ENCODE results near the gene STUM.

The STUM gene

GRCh38 chr1:226643177-226643576 lies 94.6 kb downstream of the STUM start:
- no peak for FAIRE-seq

GRCh38 chr1:226643611-226644540 lies 95.3 kb downstream of the STUM start:
- no peak for FAIRE-seq

- FAIRE-seq: no peak
Observed at GRCh38 chr1:226644541-226645176, 96.1 kb downstream of the STUM start.

GRCh38 chr1:226645279-226645976 lies 96.9 kb downstream of the STUM start:
- FAIRE-seq: no peak

GRCh38 chr1:226646026-226646869 lies 97.7 kb downstream of the STUM start:
- no peak for FAIRE-seq

- no peak for FAIRE-seq
Observed at GRCh38 chr1:226646870-226647449, 98.4 kb downstream of the STUM start.

- FAIRE-seq: no peak
Observed at GRCh38 chr1:226647719-226648118, 99.2 kb downstream of the STUM start.

- FAIRE-seq: no peak
Observed at GRCh38 chr1:226648421-226648820, 99.9 kb downstream of the STUM start.

- no peak for FAIRE-seq
Observed at GRCh38 chr1:226649244-226649643, 100.7 kb downstream of the STUM start.

- peak; percentile 44 for FAIRE-seq
Observed at GRCh38 chr1:226649780-226650179, 101.2 kb downstream of the STUM start.

GRCh38 chr1:226650236-226650841 lies 101.8 kb downstream of the STUM start:
- no peak for FAIRE-seq

- no peak for FAIRE-seq
Observed at GRCh38 chr1:226651041-226651731, 102.6 kb downstream of the STUM start.

- FAIRE-seq: no peak
Observed at GRCh38 chr1:226651732-226652105, 103.2 kb downstream of the STUM start.

GRCh38 chr1:226652613-226653012 lies 104.0 kb downstream of the STUM start:
- no peak for FAIRE-seq

- no peak for FAIRE-seq
Observed at GRCh38 chr1:226653311-226653921, 104.9 kb downstream of the STUM start.

GRCh38 chr1:226654046-226654667 lies 105.6 kb downstream of the STUM start:
- no peak for FAIRE-seq

GRCh38 chr1:226654668-226655055 lies 106.1 kb downstream of the STUM start:
- no peak for FAIRE-seq

GRCh38 chr1:226655251-226656163 lies 106.9 kb downstream of the STUM start:
- no peak for FAIRE-seq

GRCh38 chr1:226656201-226656600 lies 107.6 kb downstream of the STUM start:
- no peak for FAIRE-seq

Measured in G401.6 (cell line).